Spleen (tissue), 7 donors: ENCODE results near the gene ITPK1.

Experiments used
- POLR2A ChIP-seq, 3 donors: fragments of 450-650 bp; IDR thresholded peaks; one replicate each; pipeline ENCODE4 v1.5.1; 2017; ENCODE audit warnings: antibody characterized with exemption in 3 of 3, mild to moderate bottlenecking in 1 of 3
- TF ChIP-seq, protein P1 (sequence below), 11 experiments: fragments of 200-600 bp in 7 of 11; fragments of 450-650 bp in 4 of 11; sonication (generic) in 4 of 11; IDR thresholded peaks in 8 of 11; conservative IDR thresholded peaks in 3 of 11; 1 replicate in 7 of 11; 2 replicates in 4 of 11; pipeline versions ENCODE4 v1.4.0 to v1.8.0; 2016 to 2021; ENCODE audit warnings: antibody characterized with exemption in 11 of 11, inconsistent platforms in 4 of 11, mild to moderate bottlenecking in 1 of 11
- donor health status: DM: no; HTN: no; CAD: no; lungs with moderate emphysema.
- donor health status: DM: no; HTN: no; CAD: no.
- donor health status: DM: no; HTN: no; CAD: no.

DNA sequence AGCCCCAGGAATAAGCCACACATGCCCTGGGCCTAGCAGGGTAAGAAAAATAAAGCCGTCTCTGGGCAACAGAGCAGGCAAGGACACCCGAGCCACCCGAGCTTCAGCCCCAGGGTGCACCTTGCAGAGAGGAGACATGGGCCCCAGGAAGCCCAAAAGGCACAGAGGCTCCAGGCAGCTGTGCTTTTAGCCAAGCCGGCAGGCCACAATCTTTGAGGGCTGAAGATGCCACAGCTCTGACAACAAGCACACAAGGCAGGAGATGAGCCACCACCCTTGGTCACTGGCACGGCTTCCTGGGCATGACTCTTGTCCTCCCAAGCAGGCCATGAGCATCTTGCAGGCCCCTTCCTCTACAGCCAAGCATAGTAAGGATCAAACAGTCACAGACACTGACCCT lies 86.3 kb downstream of the ITPK1 start:
- TF ChIP-seq, protein P1, sequence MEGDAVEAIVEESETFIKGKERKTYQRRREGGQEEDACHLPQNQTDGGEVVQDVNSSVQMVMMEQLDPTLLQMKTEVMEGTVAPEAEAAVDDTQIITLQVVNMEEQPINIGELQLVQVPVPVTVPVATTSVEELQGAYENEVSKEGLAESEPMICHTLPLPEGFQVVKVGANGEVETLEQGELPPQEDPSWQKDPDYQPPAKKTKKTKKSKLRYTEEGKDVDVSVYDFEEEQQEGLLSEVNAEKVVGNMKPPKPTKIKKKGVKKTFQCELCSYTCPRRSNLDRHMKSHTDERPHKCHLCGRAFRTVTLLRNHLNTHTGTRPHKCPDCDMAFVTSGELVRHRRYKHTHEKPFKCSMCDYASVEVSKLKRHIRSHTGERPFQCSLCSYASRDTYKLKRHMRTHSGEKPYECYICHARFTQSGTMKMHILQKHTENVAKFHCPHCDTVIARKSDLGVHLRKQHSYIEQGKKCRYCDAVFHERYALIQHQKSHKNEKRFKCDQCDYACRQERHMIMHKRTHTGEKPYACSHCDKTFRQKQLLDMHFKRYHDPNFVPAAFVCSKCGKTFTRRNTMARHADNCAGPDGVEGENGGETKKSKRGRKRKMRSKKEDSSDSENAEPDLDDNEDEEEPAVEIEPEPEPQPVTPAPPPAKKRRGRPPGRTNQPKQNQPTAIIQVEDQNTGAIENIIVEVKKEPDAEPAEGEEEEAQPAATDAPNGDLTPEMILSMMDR (IDR thresholded peaks at IDR 0.05 in 8 of 11, conservative IDR thresholded peaks at IDR 0.05 in 3 of 11): no peak
- TF ChIP-seq POLR2A (IDR thresholded peaks at IDR 0.05): no peak
